ENCODE data around the gene SLX1A. TPM values are rescaled to one million over a fixed set of nuclear protein-coding genes. Genes with fewer than 3 reads are reported as not detected.
A peak's percentile ranks its signal among the peaks of the same experiment; 100 is the strongest.
"Not testable (repeated sequence)": the region's sequence is repeated elsewhere in the genome, so short reads cannot be mapped to it uniquely, and the experiment has no call there.

The SLX1A gene
- total and polyA plus RNA-seq, 2 donors (not counting 1 experiment from before 2014, with no cell fraction given): 64.6 to 108 TPM

- H3K4me2 ChIP-seq (replicated peaks; ENCODE audit: low read depth, low read length, poor library complexity, severe bottlenecking): not testable (repeated sequence)
Observed at GRCh38 chr16:30205541-30206236, 12.0 kb downstream of the SLX1A start.

DNA sequence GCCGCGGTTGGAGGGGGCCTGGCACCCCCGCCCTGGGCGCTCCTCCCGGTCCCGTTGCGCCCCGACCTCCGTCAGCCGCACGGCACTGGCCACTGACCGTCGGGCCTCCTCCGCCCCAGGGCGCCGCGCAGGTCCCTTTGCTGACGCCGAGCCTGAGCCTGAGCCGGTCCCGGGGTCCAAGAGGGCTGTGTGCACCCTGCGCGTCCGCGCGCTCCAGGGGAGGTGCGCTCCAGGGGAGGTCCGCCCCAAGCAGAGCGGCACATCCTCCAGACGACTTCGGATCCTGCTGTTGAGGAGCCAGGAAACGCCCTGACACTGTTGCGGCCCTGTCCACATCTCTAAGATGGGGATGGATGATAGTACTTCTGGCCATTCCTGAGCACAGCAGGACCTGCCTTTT is 12.6 kb downstream of the SLX1A start:
- intact Hi-C loops (cut with micrococcal nuclease); H3K9me3 ChIP-seq (ENCODE audit: control extremely low read depth in 1 of 3, control insufficient read depth in 2 of 3, insufficient read depth in 1 of 3, low read length in 2 of 3); H3K36me3 ChIP-seq (replicated peaks in 1 of 2; ENCODE audit: control extremely low read depth in 1 of 2, control insufficient read depth in 1 of 2, extremely low read depth in 1 of 2, insufficient read depth in 2 of 2, low read length in 1 of 2); H3K9me3 Mint-ChIP-seq (ENCODE audit: insufficient read depth); CTCF ChIA-PET; H3K27ac Mint-ChIP-seq; H3K4me1 Mint-ChIP-seq; H3K27me3 ChIP-seq (replicated peaks in 1 of 4; ENCODE audit: control extremely low read depth in 1 of 4, control insufficient read depth in 3 of 4, insufficient read depth in 4 of 4, low read length in 3 of 4); POLR2A ChIA-PET; H3K79me2 ChIP-seq (ENCODE audit: control insufficient read depth, insufficient read depth, low read length); DNase-seq; H3K4me2 ChIP-seq (replicated peaks; ENCODE audit: low read depth, low read length, poor library complexity, severe bottlenecking); H3K27ac ChIP-seq (ENCODE audit: low read length in 2 of 2); H3K27me3 Mint-ChIP-seq; H4K20me1 ChIP-seq (ENCODE audit: control insufficient read depth, insufficient read depth, low read length, poor library complexity, severe bottlenecking); H3K4me1 ChIP-seq (ENCODE audit: control insufficient read depth in 2 of 2, insufficient read depth in 2 of 2, low read length in 2 of 2); H3K4me3 Mint-ChIP-seq: not testable (repeated sequence)
- peak; percentile 8 for ATAC-seq (ENCODE audit: low read depth)
- WGBS (ENCODE audit: insufficient coverage): no CpG with 5 or more reads among the region's 33 CpGs
- Histone ChIP-seq H2AFZ (ENCODE audit: insufficient read depth, low read depth, low read length, poor library complexity, severe bottlenecking) (peak overlapping the region; percentile 66), H3K9ac (ENCODE audit: low read length) (peak overlapping the region; percentile 54), H3K4me3 (ENCODE audit: control extremely low read depth in 1 of 5, extremely low read depth in 1 of 5, insufficient read depth in 1 of 5, low read depth in 2 of 5, low read length in 4 of 5) (peak overlapping the region in 4 of 5 experiments; percentile 29 to 57 (median 52))

More at GRCh38 chr16:30205541-30206236, 12.0 kb downstream of the SLX1A start:
- intact Hi-C loops (cut with micrococcal nuclease); H4K20me1 ChIP-seq (ENCODE audit: control insufficient read depth, insufficient read depth, low read length, poor library complexity, severe bottlenecking); CTCF ChIA-PET; H3K27me3 ChIP-seq (replicated peaks in 1 of 4; ENCODE audit: control extremely low read depth in 1 of 4, control insufficient read depth in 3 of 4, insufficient read depth in 4 of 4, low read length in 3 of 4); H3K79me2 ChIP-seq (ENCODE audit: control insufficient read depth, insufficient read depth, low read length); H3K9me3 ChIP-seq (ENCODE audit: control extremely low read depth in 1 of 3, control insufficient read depth in 2 of 3, insufficient read depth in 1 of 3, low read length in 2 of 3); H3K36me3 ChIP-seq (replicated peaks in 1 of 2; ENCODE audit: control extremely low read depth in 1 of 2, control insufficient read depth in 1 of 2, extremely low read depth in 1 of 2, insufficient read depth in 2 of 2, low read length in 1 of 2); DNase-seq; H3K27ac Mint-ChIP-seq; POLR2A ChIA-PET; H3K27me3 Mint-ChIP-seq; H3K9me3 Mint-ChIP-seq (ENCODE audit: insufficient read depth); H3K27ac ChIP-seq (ENCODE audit: low read length in 2 of 2); H3K4me1 Mint-ChIP-seq; H3K4me1 ChIP-seq (ENCODE audit: control insufficient read depth in 2 of 2, insufficient read depth in 2 of 2, low read length in 2 of 2); H3K4me3 Mint-ChIP-seq: not testable (repeated sequence)
- WGBS (ENCODE audit: insufficient coverage): 0% methylated on average over 8 of the region's 52 CpGs
- Histone ChIP-seq H3K4me3 (ENCODE audit: control extremely low read depth in 1 of 5, extremely low read depth in 1 of 5, insufficient read depth in 1 of 5, low read depth in 2 of 5, low read length in 4 of 5) (peak overlapping the region in 4 of 5 experiments; percentile 29 to 57 (median 52)), H2AFZ (ENCODE audit: insufficient read depth, low read depth, low read length, poor library complexity, severe bottlenecking) (peak overlapping the region; percentile 66), H3K9ac (ENCODE audit: low read length) (peak overlapping the region; percentile 54)
- ATAC-seq (ENCODE audit: low read depth): peak; percentile 74

DNA sequence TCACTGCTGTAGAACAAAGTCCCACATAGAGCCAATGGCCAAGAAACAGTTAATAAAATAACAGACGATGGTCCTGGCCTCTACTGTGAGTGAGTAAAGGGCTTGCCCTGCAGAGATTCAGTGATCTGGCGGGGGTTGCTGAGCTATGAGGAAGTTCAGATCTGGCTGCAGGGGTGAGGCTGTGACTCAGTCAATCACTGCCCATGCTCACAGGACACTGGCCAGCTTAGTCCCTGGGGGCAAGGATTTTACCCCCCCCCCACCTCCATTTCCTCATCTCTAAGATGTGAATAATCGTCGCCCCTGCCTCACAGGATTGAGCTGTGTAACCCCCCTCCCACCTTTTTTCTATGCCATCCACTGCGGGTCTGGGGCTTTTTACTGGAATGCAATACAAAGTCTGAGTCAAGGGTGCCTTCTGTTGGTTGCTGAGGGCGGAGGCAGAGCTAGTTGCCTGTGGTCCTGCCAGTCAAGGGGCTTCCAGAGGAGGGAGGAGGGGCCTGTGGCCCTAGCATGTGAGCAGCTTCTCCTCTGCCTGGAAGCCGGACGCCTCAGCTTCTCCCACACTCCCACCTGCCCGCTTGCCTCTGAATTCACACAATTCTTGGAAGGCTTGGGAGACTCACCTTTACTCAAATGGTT is 13.5 kb downstream of the SLX1A start:
- not testable (repeated sequence) for H3K27me3 Mint-ChIP-seq
- WGBS (ENCODE audit: insufficient coverage): no CpG with 5 or more reads among the region's 9 CpGs

DNA sequence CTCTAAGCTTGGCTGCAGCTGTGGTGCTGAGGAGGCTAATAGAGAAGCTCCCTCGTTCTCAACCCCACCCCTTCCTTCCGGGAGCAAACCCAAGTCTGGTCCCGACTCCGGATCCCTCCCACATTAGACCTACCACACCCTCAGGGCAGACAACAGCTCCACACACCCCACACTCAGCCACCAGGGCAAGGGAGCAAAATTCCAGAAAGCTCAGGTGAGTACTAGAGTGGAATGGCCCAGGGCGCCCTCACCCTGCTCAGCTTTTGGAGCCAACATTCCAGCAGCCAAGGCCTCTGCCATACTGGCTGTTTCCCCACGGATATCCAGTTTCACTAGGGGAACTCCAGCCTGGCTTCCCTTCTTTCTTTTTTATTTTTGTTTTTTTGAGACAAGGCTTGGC is 15.4 kb downstream of the SLX1A start:
- no CpG with 5 or more reads among the region's 6 CpGs for WGBS (ENCODE audit: insufficient coverage)
- CTCF ChIA-PET: not testable (repeated sequence)

More for the DNA sequence above, 13.5 kb downstream of the SLX1A start:
- POLR2A ChIA-PET; H3K4me2 ChIP-seq (replicated peaks; ENCODE audit: low read depth, low read length, poor library complexity, severe bottlenecking); intact Hi-C loops (cut with micrococcal nuclease); H3K9me3 Mint-ChIP-seq (ENCODE audit: insufficient read depth); H4K20me1 ChIP-seq (ENCODE audit: control insufficient read depth, insufficient read depth, low read length, poor library complexity, severe bottlenecking); H3K27me3 ChIP-seq (replicated peaks in 1 of 4; ENCODE audit: control extremely low read depth in 1 of 4, control insufficient read depth in 3 of 4, insufficient read depth in 4 of 4, low read length in 3 of 4); H3K4me3 ChIP-seq (ENCODE audit: control extremely low read depth in 1 of 5, extremely low read depth in 1 of 5, insufficient read depth in 1 of 5, low read depth in 2 of 5, low read length in 4 of 5); H2AFZ ChIP-seq (ENCODE audit: insufficient read depth, low read depth, low read length, poor library complexity, severe bottlenecking); H3K79me2 ChIP-seq (ENCODE audit: control insufficient read depth, insufficient read depth, low read length); H3K4me1 ChIP-seq (ENCODE audit: control insufficient read depth in 2 of 2, insufficient read depth in 2 of 2, low read length in 2 of 2); CTCF ChIA-PET; DNase-seq; H3K4me3 Mint-ChIP-seq; H3K9me3 ChIP-seq (ENCODE audit: control extremely low read depth in 1 of 3, control insufficient read depth in 2 of 3, insufficient read depth in 1 of 3, low read length in 2 of 3); H3K9ac ChIP-seq (ENCODE audit: low read length); H3K36me3 ChIP-seq (replicated peaks in 1 of 2; ENCODE audit: control extremely low read depth in 1 of 2, control insufficient read depth in 1 of 2, extremely low read depth in 1 of 2, insufficient read depth in 2 of 2, low read length in 1 of 2); H3K27ac Mint-ChIP-seq; H3K27ac ChIP-seq (ENCODE audit: low read length in 2 of 2); H3K4me1 Mint-ChIP-seq: not testable (repeated sequence)
- ATAC-seq (ENCODE audit: low read depth): peak; percentile 56

More for the DNA sequence above, 15.4 kb downstream of the SLX1A start:
- H2AFZ ChIP-seq (ENCODE audit: insufficient read depth, low read depth, low read length, poor library complexity, severe bottlenecking); intact Hi-C loops (cut with micrococcal nuclease); H3K27me3 ChIP-seq (replicated peaks in 1 of 4; ENCODE audit: control extremely low read depth in 1 of 4, control insufficient read depth in 3 of 4, insufficient read depth in 4 of 4, low read length in 3 of 4); H3K79me2 ChIP-seq (ENCODE audit: control insufficient read depth, insufficient read depth, low read length); H3K9ac ChIP-seq (ENCODE audit: low read length); H3K4me2 ChIP-seq (replicated peaks; ENCODE audit: low read depth, low read length, poor library complexity, severe bottlenecking); H3K27ac ChIP-seq (ENCODE audit: low read length in 2 of 2); H3K9me3 Mint-ChIP-seq (ENCODE audit: insufficient read depth); H3K27me3 Mint-ChIP-seq; ATAC-seq (ENCODE audit: low read depth); H3K36me3 ChIP-seq (replicated peaks in 1 of 2; ENCODE audit: control extremely low read depth in 1 of 2, control insufficient read depth in 1 of 2, extremely low read depth in 1 of 2, insufficient read depth in 2 of 2, low read length in 1 of 2); H3K27ac Mint-ChIP-seq; H3K4me3 Mint-ChIP-seq; H3K9me3 ChIP-seq (ENCODE audit: control extremely low read depth in 1 of 3, control insufficient read depth in 2 of 3, insufficient read depth in 1 of 3, low read length in 2 of 3); DNase-seq; H3K4me1 Mint-ChIP-seq; POLR2A ChIA-PET; H3K4me3 ChIP-seq (ENCODE audit: control extremely low read depth in 1 of 5, extremely low read depth in 1 of 5, insufficient read depth in 1 of 5, low read depth in 2 of 5, low read length in 4 of 5); H3K4me1 ChIP-seq (ENCODE audit: control insufficient read depth in 2 of 2, insufficient read depth in 2 of 2, low read length in 2 of 2); H4K20me1 ChIP-seq (ENCODE audit: control insufficient read depth, insufficient read depth, low read length, poor library complexity, severe bottlenecking): not testable (repeated sequence)
